Fibroblast of lung (primary cell): ENCODE results near the gene DDAH1.

Experiments used
- EZH2 ChIP-seq: IDR thresholded peaks from 2 replicates; pipeline ENCODE4 v1.5.1; 2012; ENCODE audit warnings: low read length, control low read depth, mild to moderate bottlenecking; ENCODE audit errors: missing control alignments
- TF ChIP-seq, protein P1 (sequence below), 2 donors: IDR thresholded peaks in 1 of 2; conservative IDR thresholded peaks in 1 of 2; 1 replicate in 1 of 2; 2 replicates in 1 of 2; pipeline ENCODE4 v1.5.1; 2011 to 2012; ENCODE audit warnings: low read length in 2 of 2, control low read depth in 1 of 2, inconsistent platforms in 1 of 2, low read depth in 1 of 2, mild to moderate bottlenecking in 1 of 2

- TF ChIP-seq, protein P1, sequence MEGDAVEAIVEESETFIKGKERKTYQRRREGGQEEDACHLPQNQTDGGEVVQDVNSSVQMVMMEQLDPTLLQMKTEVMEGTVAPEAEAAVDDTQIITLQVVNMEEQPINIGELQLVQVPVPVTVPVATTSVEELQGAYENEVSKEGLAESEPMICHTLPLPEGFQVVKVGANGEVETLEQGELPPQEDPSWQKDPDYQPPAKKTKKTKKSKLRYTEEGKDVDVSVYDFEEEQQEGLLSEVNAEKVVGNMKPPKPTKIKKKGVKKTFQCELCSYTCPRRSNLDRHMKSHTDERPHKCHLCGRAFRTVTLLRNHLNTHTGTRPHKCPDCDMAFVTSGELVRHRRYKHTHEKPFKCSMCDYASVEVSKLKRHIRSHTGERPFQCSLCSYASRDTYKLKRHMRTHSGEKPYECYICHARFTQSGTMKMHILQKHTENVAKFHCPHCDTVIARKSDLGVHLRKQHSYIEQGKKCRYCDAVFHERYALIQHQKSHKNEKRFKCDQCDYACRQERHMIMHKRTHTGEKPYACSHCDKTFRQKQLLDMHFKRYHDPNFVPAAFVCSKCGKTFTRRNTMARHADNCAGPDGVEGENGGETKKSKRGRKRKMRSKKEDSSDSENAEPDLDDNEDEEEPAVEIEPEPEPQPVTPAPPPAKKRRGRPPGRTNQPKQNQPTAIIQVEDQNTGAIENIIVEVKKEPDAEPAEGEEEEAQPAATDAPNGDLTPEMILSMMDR (conservative IDR thresholded peaks at IDR 0.05 in 1 of 2, IDR thresholded peaks at IDR 0.05 in 1 of 2; ENCODE audit: low read depth in 1 of 2, low read length in 2 of 2): no peak
- TF ChIP-seq EZH2: no peak
Observed at GRCh38 chr1:85444381-85444780, 20.6 kb downstream of the DDAH1 start.
